HG02623 (cell line): Measurements from ENCODE around the gene YWHAE.
"Not testable (repeated sequence)": the region's sequence is repeated elsewhere in the genome, so short reads cannot be mapped to it uniquely, and the experiment has no call there.

Experiments used
- ATAC-seq: cut with Tn5 transposase; IDR thresholded peaks from one replicate; pipeline ENCODE4 v1.9.1; 2021; ENCODE audit warnings: moderate library complexity; ENCODE audit not compliant: unreplicated experiment

YWHAE gene

GRCh38 chr17:1399679-1400512 lies at the start of gene YWHAE:
YWHAE (minus strand) TSS chr17:1400222; CDS start chr17:1400110, 112 bp downstream.
- peak; percentile 80 for ATAC-seq

- no peak for ATAC-seq
These were observed 49.5 kb upstream of the YWHAE start for GRCh38 chr17:1449412-1449967.

GRCh38 chr17:1447052-1447451 lies 47.0 kb upstream of the YWHAE start:
- no peak for ATAC-seq

- no peak for ATAC-seq
These were observed 46.2 kb upstream of the YWHAE start for GRCh38 chr17:1446201-1446600.

DNA sequence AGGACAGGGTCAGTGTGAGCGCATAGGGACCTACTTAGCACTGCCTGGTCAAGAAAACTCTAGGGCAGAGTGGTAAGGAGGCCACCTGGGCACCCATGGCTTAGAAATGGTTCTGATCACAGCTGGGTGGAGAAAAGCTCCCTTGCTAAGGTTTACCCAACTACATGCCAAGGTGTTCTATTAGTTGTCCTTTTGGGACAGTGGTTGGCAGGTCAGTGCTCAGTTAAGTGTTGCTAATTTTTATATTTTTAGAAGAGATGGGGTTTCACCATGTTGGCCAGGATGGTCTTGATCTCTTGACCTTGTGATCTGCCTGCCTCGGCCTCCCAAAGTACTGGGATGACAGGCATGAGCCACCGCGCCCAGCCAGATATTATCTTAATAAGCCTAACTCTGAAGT lies 45.7 kb upstream of the YWHAE start:
- ATAC-seq, result not testable (repeated sequence)

- not testable (repeated sequence) for ATAC-seq
These were observed 42.7 kb upstream of the YWHAE start for GRCh38 chr17:1442721-1443120.

- ATAC-seq, result no peak
These were observed 42.2 kb upstream of the YWHAE start for GRCh38 chr17:1442187-1442586.

GRCh38 chr17:1440921-1441320 lies 40.9 kb upstream of the YWHAE start:
- ATAC-seq, result no peak

DNA sequence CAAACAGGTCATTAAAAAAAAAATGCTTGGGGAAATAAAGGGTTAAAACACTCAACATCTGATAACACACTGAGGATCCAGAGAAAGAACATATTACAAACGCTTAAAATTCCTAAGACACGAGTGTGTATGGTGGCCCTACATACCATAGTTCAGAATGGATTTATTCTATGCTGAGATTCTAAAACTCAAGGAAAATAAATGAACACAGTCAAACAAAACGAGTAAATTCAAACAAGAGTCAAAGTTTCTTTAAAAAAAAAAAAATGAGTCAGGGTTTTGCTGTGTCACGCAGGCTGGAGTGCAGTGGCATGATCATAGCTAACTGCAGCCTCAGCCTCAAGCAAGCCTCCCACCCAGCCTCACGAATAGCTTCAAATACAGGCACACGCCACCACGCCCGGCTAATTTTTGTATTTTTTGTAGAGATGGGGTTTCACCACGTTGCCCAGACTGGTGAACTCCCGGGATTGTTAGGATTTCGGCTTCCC lies 38.6 kb upstream of the YWHAE start:
- ATAC-seq, result no peak

- ATAC-seq, result no peak
These were observed 35.3 kb upstream of the YWHAE start for GRCh38 chr17:1435326-1435725.

DNA sequence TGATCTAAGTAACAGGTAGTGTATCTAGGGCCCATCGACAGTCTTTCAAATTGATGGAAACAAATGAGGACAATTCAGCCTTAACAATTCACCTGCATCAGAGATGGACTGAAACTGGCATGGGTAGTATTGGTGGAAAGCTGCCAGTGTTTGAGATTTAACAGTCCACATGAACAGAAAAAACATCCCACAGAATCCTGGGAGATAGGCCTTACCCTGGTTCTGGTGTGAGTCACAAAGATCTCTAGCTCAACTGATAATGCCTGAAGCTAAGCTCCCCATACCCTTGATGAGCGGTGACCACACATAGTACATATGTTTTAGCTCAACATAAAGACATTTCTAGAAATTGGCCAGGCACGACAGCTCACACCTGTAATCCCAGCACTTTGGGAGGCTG lies 34.1 kb upstream of the YWHAE start:
- no peak for ATAC-seq

- ATAC-seq, result no peak
These were observed 31.6 kb upstream of the YWHAE start for GRCh38 chr17:1431631-1432104.

DNA sequence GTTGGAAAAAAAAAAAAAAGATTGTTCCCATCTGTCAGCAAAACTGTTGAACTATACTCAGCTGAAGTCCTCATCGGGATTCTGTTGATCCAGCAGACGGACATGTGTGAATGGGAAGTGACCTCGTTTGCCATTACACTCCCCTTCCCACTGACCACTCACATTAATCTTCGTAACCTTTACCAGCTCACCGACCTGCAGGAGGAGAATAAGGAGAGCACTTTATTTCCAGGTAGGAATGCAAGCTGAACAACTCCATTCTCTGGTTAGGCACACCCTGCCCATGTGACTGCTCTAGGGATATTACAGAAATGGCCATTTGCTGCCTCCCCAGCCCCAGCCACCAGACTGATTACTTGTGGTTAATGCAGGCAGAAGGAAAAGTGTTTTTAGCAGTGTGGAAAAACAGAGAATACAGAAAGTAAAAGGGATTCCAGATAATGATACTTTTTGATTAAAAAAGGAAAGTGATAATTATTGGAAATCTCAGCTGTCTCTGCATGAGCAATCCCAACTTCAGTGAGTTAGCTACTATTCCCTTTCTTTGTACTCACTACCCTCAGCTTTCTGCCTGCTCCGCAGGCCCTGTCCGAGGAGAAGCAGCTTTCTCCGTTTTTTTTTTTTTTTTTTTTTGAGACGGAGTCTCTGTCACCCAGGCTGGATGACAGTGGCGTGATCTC lies 23.6 kb upstream of the YWHAE start:
- no peak for ATAC-seq

- no peak for ATAC-seq
These were observed 22.9 kb upstream of the YWHAE start for GRCh38 chr17:1422885-1423284.

GRCh38 chr17:1421470-1421869 lies 21.4 kb upstream of the YWHAE start:
- no peak for ATAC-seq

DNA sequence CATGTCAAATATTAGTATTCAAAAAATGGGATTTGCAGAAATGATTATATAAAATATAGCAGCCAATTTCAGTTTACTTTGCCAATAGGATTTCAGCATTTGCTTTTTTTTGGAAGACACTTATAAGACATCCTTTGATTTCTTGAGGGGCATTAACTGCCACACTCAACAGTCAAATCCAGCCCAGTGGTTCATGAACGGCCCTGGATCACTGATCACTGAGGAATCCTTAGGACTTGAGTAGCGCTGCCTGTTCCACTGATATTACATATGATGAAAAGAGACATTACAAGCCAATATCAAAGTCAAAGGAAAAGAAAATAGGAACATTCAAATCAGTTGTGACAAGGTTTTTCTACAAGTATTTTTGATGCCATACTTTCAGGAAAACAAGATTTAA lies 21.0 kb upstream of the YWHAE start:
- ATAC-seq, result no peak

- ATAC-seq, result no peak
These were observed 20.1 kb upstream of the YWHAE start for GRCh38 chr17:1420163-1420562.

DNA sequence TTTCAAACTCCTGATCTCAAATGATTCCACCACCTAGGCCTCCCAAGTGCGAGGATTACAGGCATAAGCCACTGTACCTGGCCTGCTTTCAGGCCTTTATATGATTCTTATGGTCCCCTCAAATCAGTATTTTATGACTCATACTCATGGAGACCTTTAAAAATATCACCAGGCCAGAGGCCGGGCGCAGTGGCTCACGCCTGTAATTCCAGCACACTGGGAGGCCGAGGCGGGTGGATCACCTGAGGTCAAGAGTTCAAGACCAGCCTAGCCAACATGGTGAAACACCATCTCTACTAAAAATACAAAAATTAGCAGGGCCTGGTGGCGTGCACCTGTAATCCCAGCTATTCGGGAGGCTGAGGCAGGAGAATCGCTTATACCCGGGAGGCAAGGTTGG lies 18.5 kb upstream of the YWHAE start:
- not testable (repeated sequence) for ATAC-seq

DNA sequence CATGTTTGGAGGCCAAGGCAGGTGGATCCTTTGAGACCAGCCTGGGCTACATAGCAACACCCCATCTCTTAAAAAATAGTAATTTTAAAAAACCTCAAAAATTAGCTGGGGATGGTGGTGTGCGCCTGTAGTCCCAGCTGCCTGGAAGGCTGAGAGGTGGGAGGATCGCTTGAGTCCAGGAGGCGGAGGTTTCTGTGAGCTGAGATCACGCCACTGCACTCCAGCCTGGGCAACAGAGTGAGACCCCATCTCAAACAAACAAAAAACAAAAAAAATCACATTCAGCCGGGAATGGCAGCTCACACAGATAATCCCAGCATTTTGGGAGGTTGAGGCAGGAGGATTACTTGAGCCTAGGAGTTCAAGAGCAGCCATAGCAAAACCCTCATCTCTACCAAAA lies 16.4 kb upstream of the YWHAE start:
- ATAC-seq, result no peak

GRCh38 chr17:1414634-1415033 lies 14.6 kb upstream of the YWHAE start:
- ATAC-seq, result no peak

- no peak for ATAC-seq
These were observed 14.1 kb upstream of the YWHAE start for GRCh38 chr17:1414001-1414574.
